GM12878 (cell line): Measurements from ENCODE around the gene DCST1. TPM values are rescaled to one million over a fixed set of nuclear protein-coding genes. Genes with fewer than 3 reads are reported as not detected.

Experiments used
- ATAC-seq: fragments of 200-7000 bp; cut with Tn5 transposase; 3 replicates; pipeline ENCODE4 v1.9.1; 2020; ENCODE audit warnings: mild to moderate bottlenecking, moderate library complexity
- BruUV-seq: library from RNA; stranded (reverse); fragments of 400-500 nt; replicated peaks from 2 replicates; lab custom pipeline; 2021; lab: Mats Ljungman, UMichigan
- CTCF ChIA-PET: fragments of 300-600 bp; sonication (Branson Sonifier 250); formaldehyde crosslinking; extraction: SDS; loops from one replicate; lab custom pipeline; 2021; ENCODE audit warnings: inconsistent platforms; lab: Yijun Ruan, JAX
- POLR2A ChIA-PET: fragments of 350-600 bp; formaldehyde crosslinking; extraction: SDS; loops from one replicate; lab custom pipeline; 2021; ENCODE audit warnings: inconsistent platforms; lab: Charles Lee
- RAD21 ChIA-PET: fragments of 300-600 bp; sonication (Branson Sonifier 250); formaldehyde crosslinking; loops from one replicate; lab custom pipeline; 2023; ENCODE audit warnings: antibody characterized with exemption; ENCODE audit not compliant: unreplicated experiment; lab: Charles Lee
- SMC1A ChIA-PET: fragments of 300-600 bp; sonication (Branson Sonifier 250); formaldehyde crosslinking; loops from one replicate; lab custom pipeline; 2023; ENCODE audit not compliant: unreplicated experiment, uncharacterized antibody; lab: Charles Lee
- DNase-seq: peaks from one replicate; pipeline ENCODE4 v3.0.0-alpha.2; 2011; ENCODE audit warnings: low read depth, low spot score
- FAIRE-seq: peaks from 3 replicates; lab custom pipeline; 2011; peaks lifted over from hg19 to GRCh38; lab: Jason Lieb, UNC
- H2AFZ ChIP-seq: 2 replicates; pipeline ENCODE4 v1.6.0; 2011; ENCODE audit warnings: low read depth, low read length, control low read depth; ENCODE audit not compliant: control insufficient read depth
- H3K27ac ChIP-seq: 2 replicates; pipeline ENCODE4 v1.5.1; 2011; ENCODE audit warnings: control low read depth; ENCODE audit not compliant: control insufficient read depth, insufficient read depth
- H3K27me3 ChIP-seq, 2 experiments: replicated peaks in 1 of 2; 2 replicates each; pipeline versions ENCODE4 v1.6.0 to v1.6.1; 2011; ENCODE audit warnings: low read length in 1 of 2; ENCODE audit not compliant: control insufficient read depth in 2 of 2, insufficient read depth in 2 of 2
- H3K36me3 ChIP-seq, 2 experiments: 2 replicates each; pipeline ENCODE4 v1.5.1; 2011; ENCODE audit warnings: low read length in 1 of 2; ENCODE audit not compliant: control insufficient read depth in 2 of 2, insufficient read depth in 2 of 2
- H3K4me1 ChIP-seq: 2 replicates; pipeline ENCODE4 v1.6.1; 2011; ENCODE audit warnings: mild to moderate bottlenecking, low read length, moderate library complexity, mixed read lengths; ENCODE audit not compliant: control insufficient read depth, insufficient read depth
- H3K4me2 ChIP-seq: 2 replicates; pipeline ENCODE4 v1.6.0; 2011; ENCODE audit warnings: control low read depth; ENCODE audit not compliant: control insufficient read depth, insufficient read depth
- H3K4me3 ChIP-seq: fragments of 200-600 bp; sonication (generic); 2 replicates; pipeline ENCODE4 v1.5.1; 2016
- H3K79me2 ChIP-seq: 2 replicates; pipeline ENCODE4 v1.6.0; 2011; ENCODE audit warnings: low read length; ENCODE audit not compliant: control insufficient read depth, insufficient read depth
- H3K9ac ChIP-seq: 2 replicates; pipeline ENCODE4 v1.8.0; 2011; ENCODE audit warnings: low read length, control low read depth, mixed read lengths; ENCODE audit not compliant: control insufficient read depth, insufficient read depth
- H3K9me3 ChIP-seq: replicated peaks from 3 replicates; pipeline ENCODE4 v1.5.1; 2011; ENCODE audit warnings: mild to moderate bottlenecking, low read length; ENCODE audit not compliant: control insufficient read depth, insufficient read depth
- H4K20me1 ChIP-seq: 2 replicates; pipeline ENCODE4 v1.6.0; 2011; ENCODE audit not compliant: control insufficient read depth, insufficient read depth
- EGR1 ChIP-seq, 2 experiments: IDR thresholded peaks; 1 replicate in 1 of 2; 2 replicates in 1 of 2; pipeline ENCODE4 v1.6.1; 2011 to 2012; ENCODE audit warnings: low read depth in 2 of 2, low read length in 2 of 2, borderline replicate concordance in 1 of 2, mild to moderate bottlenecking in 1 of 2, moderate library complexity in 1 of 2
- NFIC ChIP-seq: IDR thresholded peaks from 2 replicates; pipeline ENCODE4 v1.6.1; 2012; ENCODE audit warnings: low read depth, mild to moderate bottlenecking, inconsistent platforms, low read length, moderate library complexity
- RCOR1 ChIP-seq: conservative IDR thresholded peaks from 2 replicates; pipeline ENCODE4 v1.6.1; 2012; ENCODE audit warnings: low read depth, low read length, improper control_type of control experiment
- SIN3A ChIP-seq: IDR thresholded peaks from 2 replicates; pipeline ENCODE4 v1.6.1; 2012; ENCODE audit warnings: low read depth, low read length, improper control_type of control experiment
- SPI1 ChIP-seq: IDR thresholded peaks from 2 replicates; pipeline ENCODE4 v1.6.1; 2011; ENCODE audit warnings: low read depth, mild to moderate bottlenecking, low read length, moderate library complexity, borderline replicate concordance; ENCODE audit not compliant: insufficient read depth
- SRF ChIP-seq, 2 experiments: IDR thresholded peaks; 2 replicates each; pipeline ENCODE4 v1.6.1; 2011; ENCODE audit warnings: low read depth in 2 of 2, low read length in 2 of 2, mild to moderate bottlenecking in 1 of 2, moderate library complexity in 1 of 2
- SUZ12 ChIP-seq: fragments of 200-600 bp; sonication (generic); IDR thresholded peaks from one replicate; pipeline ENCODE4 v1.6.1; 2018; ENCODE audit warnings: antibody characterized with exemption, mild to moderate bottlenecking; ENCODE audit not compliant: unreplicated experiment
- TBL1XR1 ChIP-seq: IDR thresholded peaks from 2 replicates; pipeline ENCODE4 v1.6.1; 2012; ENCODE audit warnings: low read depth, low read length, improper control_type of control experiment
- WGBS: methylation state at CpG from one replicate; pipeline ENCODE4 v1.1.6; 2016; ENCODE audit warnings: low lambda C conversion rate; ENCODE audit not compliant: insufficient replicate concordance, insufficient coverage; ENCODE audit errors: missing lambda C conversion rate; 5-methylcytosine and 5-hydroxymethylcytosine counted together
- in situ Hi-C: fragments of 300-500 bp; cut with MboI; formaldehyde crosslinking; loops from 9 replicates; pipeline ENCODE4 v1.14.3; 2018; ENCODE audit warnings: mixed read lengths
- intact Hi-C: fragments of 100-400 bp; cut with micrococcal nuclease; formaldehyde crosslinking; loops from one replicate; pipeline ENCODE4 v1.14.2; 2022; ENCODE audit not compliant: unreplicated experiment
- polyA plus RNA-seq, 11 experiments: library from polyadenylated mRNA; depleted of rRNA in 4 of 11; unstranded in 6 of 11; stranded (reverse) in 5 of 11; fragments of >200 nt; fragmentation: Nextera tagmentation in 4 of 11; fragmentation: Illumina TruSeq in 1 of 11; extraction: Ambion mirVana in 4 of 11; extraction: Trizol in 1 of 11; gene quantifications; 1 replicate in 1 of 11; 2 replicates in 10 of 11; pipeline versions ENCODE4 v1.2.1 to v1.2.3, GENCODE V29; 2011 to 2016; ENCODE audit warnings: inconsistent platforms in 2 of 11, missing spikeins in 2 of 11, low read depth in 1 of 11
- total RNA-seq, 4 experiments: library from RNA; depleted of rRNA in 3 of 4; stranded (reverse); fragments of >200 nt in 3 of 4; fragmentation: Illumina TruSeq in 1 of 4; extraction: Trizol in 1 of 4; gene quantifications; 2 replicates each; pipeline versions ENCODE4 v1.2.1 to v1.2.3, GENCODE V29; 2013 to 2021

Gene DCST1
- total and polyA plus RNA-seq, 10 of the 15 experiments (the other 5 are each of a cell fraction or from before 2014, with no cell fraction given) = not detected

DNA sequence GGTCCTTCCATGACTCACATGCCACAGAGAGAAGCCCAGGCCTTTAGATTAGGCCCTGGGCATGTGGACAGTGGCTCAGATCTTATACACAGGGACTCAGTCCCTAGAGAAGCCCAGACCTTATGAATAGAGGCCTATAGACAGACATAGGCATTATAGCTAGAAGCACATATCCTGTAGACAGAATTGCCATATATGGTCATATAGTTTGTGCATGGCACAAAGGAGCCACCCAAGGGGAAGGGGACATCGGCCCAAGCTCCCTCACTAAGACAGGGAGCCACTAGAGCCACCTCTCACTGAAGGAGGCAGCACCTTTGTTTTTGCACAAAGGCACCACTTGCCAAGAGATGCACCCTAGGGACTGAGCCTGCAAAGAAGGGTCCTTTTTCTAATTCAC lies 42.7 kb downstream of the DCST1 start:
- H4K20me1 ChIP-seq = no peaks in the 10 kb centered on the region
- peaks cover 11 to 15% of the 10 kb centered on the region in 2 experiments; a peak in 3 of 4 replicates for H3K27me3 ChIP-seq
- no peak for FAIRE-seq
- no peaks in the 10 kb centered on the region for H3K36me3 ChIP-seq
- no TSS peak for BruUV-seq
- intact Hi-C loops = no loop called here
- H3K4me2 ChIP-seq = no peak overlapping the region
- ATAC-seq = no peak
- RAD21 ChIA-PET = interaction anchor here (1.7 kb wide), 1 partner anchor 12 kb away, joined by 7 read pairs; the partner anchor contains the start of gene EFNA4
- no peak overlapping the region for H3K27ac ChIP-seq
- in situ Hi-C loops = no loop called here
- CTCF ChIA-PET = interaction anchor here (0.7 to 3.2 kb wide), 5 partner anchors 9 to 869 kb away, joined by 3 to 32 read pairs (median 8); partner anchors contain the start of gene EFNA4
- no peaks in the 10 kb centered on the region for H3K79me2 ChIP-seq
- no peak overlapping the region for H3K9ac ChIP-seq
- DNase-seq = no peak
- TF ChIP-seq SIN3A (no peak), SRF (IDR thresholded peaks at IDR 0.05; ENCODE audit: low read depth in 2 of 2, low read length in 2 of 2) (peak; percentile 55 to 72; a peak in 3 of 4 replicates)
- SMC1A ChIA-PET = interaction anchor here (0.8 to 1.2 kb wide), 3 partner anchors 15 to 92 kb away, joined by 3 to 4 read pairs (median 3); no protein-coding TSS in a partner anchor
- POLR2A ChIA-PET = interaction anchor here (1.0 to 1.5 kb wide), 2 partner anchors 10 to 12 kb away, joined by 3 to 5 read pairs; no protein-coding TSS in a partner anchor
- WGBS = 0% methylated on average over 1 of the region's 1 CpG
- H2AFZ ChIP-seq = no peak overlapping the region
- no peaks in the 10 kb centered on the region for H3K9me3 ChIP-seq
- H3K4me3 ChIP-seq = no peak overlapping the region
- H3K4me1 ChIP-seq = peaks cover 19% of the 10 kb centered on the region

DNA sequence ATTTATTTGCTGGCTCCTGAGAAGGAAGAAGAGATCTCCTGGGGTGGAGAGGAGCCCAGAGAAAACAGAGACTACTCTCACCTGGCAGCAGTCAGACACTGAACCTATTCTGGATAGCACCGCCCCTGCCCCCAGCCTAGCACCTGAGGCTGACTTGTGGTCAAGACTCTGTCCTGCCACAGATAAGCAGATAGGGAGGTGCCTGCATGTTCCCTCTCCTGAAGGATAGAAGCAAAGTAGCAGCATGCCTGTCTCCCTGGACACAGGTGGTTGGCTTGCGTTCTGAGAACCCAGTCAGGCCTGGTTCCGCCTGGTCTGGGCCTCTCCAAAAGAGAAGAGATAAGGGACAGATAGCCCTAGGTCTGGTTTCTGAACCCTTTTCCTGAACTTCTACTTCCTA lies 43.7 kb downstream of the DCST1 start:
- RAD21 ChIA-PET = no interaction called here
- H3K36me3 ChIP-seq = no peaks in the 10 kb centered on the region
- TF ChIP-seq RCOR1 (no peak), EGR1 (IDR thresholded peaks at IDR 0.05; ENCODE audit: borderline replicate concordance in 1 of 2, low read depth in 2 of 2, low read length in 2 of 2) (no peak), TBL1XR1 (no peak), NFIC (no peak), SUZ12 (no peak), SPI1 (no peak)
- H3K4me1 ChIP-seq = peaks cover 22% of the 10 kb centered on the region
- CTCF ChIA-PET = interaction anchor here (1.5 to 4.4 kb wide), 3 partner anchors 9 to 15 kb away, joined by 5 to 27 read pairs (median 17); partner anchors contain the start of gene EFNA4
- H3K4me2 ChIP-seq = no peak overlapping the region
- H3K79me2 ChIP-seq = no peaks in the 10 kb centered on the region
- POLR2A ChIA-PET = interaction anchor here (1.0 kb wide), 1 partner anchor 13 kb away, joined by 3 read pairs; no protein-coding TSS in a partner anchor
- no peak for FAIRE-seq
- no peak overlapping the region for H3K4me3 ChIP-seq
- no peaks in the 10 kb centered on the region for H3K9me3 ChIP-seq
- no peak overlapping the region for H2AFZ ChIP-seq
- WGBS = 63% methylated on average over 3 of the region's 3 CpGs
- in situ Hi-C loops (no loop called here), intact Hi-C loops (no loop called here)
- no peak for DNase-seq
- H4K20me1 ChIP-seq = no peaks in the 10 kb centered on the region
- H3K9ac ChIP-seq = no peak overlapping the region
- ATAC-seq = no peak
- SMC1A ChIA-PET = interaction anchor here (0.6 to 1.7 kb wide), 2 partner anchors 13 to 37 kb away, joined by 3 to 5 read pairs; no protein-coding TSS in a partner anchor
- no peak overlapping the region for H3K27ac ChIP-seq
- no TSS peak for BruUV-seq
- peaks cover 14 to 16% of the 10 kb centered on the region in 2 experiments; a peak in 3 of 4 replicates for H3K27me3 ChIP-seq
